Subcutaneous adipose tissue (tissue), 4 donors: ENCODE data around the gene GTSE1. TPM values are rescaled to one million over a fixed set of nuclear protein-coding genes. Genes with fewer than 3 reads are reported as not detected.

Source experiments
- total RNA-seq, 4 donors: library from RNA; depleted of rRNA; stranded (reverse); fragments of >200 nt; gene quantifications; one replicate each; pipeline ENCODE4 v1.1.0, GENCODE V29; 2016
- TF ChIP-seq, protein P1 (sequence below): fragments of 450-650 bp; IDR thresholded peaks from one replicate; pipeline ENCODE4 v1.5.1; 2016; ENCODE audit warnings: low read depth, mild to moderate bottlenecking, control low read depth, antibody characterized with exemption, moderate library complexity

Gene GTSE1
- total RNA-seq, 4 donors from 2014 or later = 1.1 to 1.4 TPM; not detected in 2

DNA sequence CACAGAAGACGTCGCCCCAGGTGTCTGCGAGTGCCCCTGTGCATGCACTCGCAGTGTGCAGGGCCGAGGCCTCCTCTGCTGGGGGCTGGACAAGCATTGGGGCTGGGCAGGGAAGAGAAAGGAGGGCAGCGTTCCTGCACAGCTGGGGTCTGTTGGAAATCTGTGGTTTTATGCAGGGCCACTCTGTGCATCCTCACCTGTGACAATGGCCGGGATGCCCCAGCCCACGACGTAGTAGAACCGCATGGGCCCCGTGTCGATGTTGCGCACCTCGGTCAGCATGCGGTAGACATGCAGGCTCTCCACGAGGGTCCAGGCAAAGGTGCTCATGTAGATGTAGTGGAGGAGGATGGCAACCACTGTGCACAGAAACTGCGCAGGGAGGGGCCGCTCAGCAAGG, 76.0 kb downstream of the GTSE1 start:
- TF ChIP-seq, protein P1, sequence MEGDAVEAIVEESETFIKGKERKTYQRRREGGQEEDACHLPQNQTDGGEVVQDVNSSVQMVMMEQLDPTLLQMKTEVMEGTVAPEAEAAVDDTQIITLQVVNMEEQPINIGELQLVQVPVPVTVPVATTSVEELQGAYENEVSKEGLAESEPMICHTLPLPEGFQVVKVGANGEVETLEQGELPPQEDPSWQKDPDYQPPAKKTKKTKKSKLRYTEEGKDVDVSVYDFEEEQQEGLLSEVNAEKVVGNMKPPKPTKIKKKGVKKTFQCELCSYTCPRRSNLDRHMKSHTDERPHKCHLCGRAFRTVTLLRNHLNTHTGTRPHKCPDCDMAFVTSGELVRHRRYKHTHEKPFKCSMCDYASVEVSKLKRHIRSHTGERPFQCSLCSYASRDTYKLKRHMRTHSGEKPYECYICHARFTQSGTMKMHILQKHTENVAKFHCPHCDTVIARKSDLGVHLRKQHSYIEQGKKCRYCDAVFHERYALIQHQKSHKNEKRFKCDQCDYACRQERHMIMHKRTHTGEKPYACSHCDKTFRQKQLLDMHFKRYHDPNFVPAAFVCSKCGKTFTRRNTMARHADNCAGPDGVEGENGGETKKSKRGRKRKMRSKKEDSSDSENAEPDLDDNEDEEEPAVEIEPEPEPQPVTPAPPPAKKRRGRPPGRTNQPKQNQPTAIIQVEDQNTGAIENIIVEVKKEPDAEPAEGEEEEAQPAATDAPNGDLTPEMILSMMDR = no peak

GRCh38 chr22:46373159-46373558, 76.5 kb downstream of the GTSE1 start:
- TF ChIP-seq, protein P1 = no peak

GRCh38 chr22:46373921-46374662, 77.4 kb downstream of the GTSE1 start:
- TF ChIP-seq, protein P1 = no peak

DNA sequence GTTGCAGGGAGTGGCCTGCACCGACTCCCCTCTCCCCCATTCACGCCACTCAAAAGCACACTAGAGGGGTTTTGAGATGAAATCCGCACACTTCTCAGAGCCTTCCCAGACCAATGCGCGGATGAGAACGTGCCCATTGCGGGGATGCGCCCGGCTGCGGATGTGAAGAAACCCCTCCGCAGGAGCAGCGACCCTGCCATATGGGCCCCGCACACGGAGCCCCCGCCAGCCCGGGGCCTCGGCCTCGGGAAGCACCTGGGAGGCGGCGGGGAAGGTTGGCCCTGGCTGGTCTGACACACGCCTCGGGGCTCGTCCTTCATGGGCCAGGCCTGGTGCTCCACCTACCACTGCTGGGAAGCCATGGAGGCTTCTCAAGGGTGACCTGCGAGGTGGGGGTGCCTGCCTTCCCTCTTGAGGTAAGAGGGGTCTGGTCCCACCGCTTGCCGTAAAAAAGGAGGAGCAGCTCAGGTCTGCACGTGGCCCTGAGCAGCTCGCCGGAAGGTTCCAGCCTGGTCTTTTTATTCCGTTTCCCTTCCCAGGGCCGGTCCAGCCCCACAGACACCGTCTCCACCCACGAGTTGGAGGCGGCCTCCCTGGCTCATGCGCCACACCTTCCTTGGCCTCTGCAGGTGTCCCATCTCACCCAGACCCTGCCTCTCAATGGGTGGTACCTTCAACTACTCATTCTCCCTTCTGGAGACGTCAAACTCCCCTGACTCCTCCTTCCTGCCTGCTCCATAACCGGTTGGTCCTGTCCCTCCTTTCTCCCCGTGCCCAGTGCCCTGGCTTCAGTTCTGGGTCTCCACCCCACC, 78.2 kb downstream of the GTSE1 start:
- TF ChIP-seq, protein P1 = no peak

- TF ChIP-seq, protein P1 = no peak
Observed at GRCh38 chr22:46376111-46376510, 79.4 kb downstream of the GTSE1 start.

- TF ChIP-seq, protein P1 = no peak
Observed at GRCh38 chr22:46376908-46377524, 80.3 kb downstream of the GTSE1 start.
